Activated T-cell treated with anti-CD3 and anti-CD28 coated beads for 1 hour (primary cell): ENCODE data around the gene CSTA.

Experiments
- DNase-seq: peaks from one replicate; pipeline ENCODE4 v3.0.0-alpha.2; 2020; ENCODE audit warnings: low read depth

Gene CSTA, protein sequence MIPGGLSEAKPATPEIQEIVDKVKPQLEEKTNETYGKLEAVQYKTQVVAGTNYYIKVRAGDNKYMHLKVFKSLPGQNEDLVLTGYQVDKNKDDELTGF

DNA sequence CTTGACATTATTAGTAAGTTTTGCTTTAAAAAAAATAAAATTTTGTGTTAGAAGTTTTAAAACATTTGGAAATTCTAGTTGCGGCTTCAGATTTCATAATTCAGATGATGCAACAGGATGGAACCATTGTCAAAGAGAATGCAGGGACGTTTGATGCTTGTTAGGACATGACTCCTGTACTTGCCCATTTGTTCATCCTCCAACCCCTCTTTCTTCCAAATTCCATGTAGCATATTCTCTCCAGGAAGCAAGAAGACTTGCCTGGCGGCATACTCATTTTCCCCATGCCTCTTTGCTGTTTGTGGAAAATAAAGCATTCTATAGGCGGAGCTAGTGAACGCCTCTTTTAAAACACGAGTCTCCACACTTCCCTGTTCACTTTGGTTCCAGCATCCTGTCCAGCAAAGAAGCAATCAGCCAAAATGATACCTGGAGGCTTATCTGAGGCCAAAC, at the start of gene CSTA:
Gene CSTA, plus strand, starts transcription at position 378 of the 453 bp plus-strand sequence. Its CDS starts 45 bp downstream, at position 423.
- no peak for DNase-seq

DNA sequence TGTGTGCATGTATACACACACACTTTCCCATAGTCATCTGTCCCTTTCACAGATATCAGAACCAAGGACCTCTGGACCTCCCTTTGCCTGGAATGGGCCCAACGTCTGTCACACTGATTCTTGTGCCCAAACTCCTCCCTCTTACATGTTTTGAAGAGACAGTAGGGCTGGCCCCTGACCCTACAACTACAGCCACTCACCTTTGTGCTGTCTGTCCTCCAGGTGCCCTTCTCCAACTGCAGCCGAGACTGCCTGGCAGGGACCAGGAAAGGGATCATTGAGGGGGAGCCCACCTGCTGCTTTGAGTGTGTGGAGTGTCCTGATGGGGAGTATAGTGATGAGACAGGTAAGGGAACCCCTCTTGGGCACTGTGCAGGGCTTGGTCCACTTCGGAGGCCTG, 43.2 kb upstream of the CSTA start:
- DNase-seq, result no peak

DNA sequence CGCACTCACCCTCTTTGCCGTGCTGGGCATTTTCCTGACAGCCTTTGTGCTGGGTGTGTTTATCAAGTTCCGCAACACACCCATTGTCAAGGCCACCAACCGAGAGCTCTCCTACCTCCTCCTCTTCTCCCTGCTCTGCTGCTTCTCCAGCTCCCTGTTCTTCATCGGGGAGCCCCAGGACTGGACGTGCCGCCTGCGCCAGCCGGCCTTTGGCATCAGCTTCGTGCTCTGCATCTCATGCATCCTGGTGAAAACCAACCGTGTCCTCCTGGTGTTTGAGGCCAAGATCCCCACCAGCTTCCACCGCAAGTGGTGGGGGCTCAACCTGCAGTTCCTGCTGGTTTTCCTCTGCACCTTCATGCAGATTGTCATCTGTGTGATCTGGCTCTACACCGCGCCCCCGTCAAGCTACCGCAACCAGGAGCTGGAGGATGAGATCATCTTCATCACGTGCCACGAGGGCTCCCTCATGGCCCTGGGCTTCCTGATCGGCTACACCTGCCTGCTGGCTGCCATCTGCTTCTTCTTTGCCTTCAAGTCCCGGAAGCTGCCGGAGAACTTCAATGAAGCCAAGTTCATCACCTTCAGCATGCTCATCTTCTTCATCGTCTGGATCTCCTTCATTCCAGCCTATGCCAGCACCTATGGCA, 41.1 kb upstream of the CSTA start:
- no peak for DNase-seq

GRCh38 chr3:122284486-122284885, 40.6 kb upstream of the CSTA start:
- no peak for DNase-seq

GRCh38 chr3:122294359-122294758, 30.7 kb upstream of the CSTA start:
- DNase-seq, result no peak

- DNase-seq, result no peak
Measured at GRCh38 chr3:122295266-122296062, 29.6 kb upstream of the CSTA start.

DNA sequence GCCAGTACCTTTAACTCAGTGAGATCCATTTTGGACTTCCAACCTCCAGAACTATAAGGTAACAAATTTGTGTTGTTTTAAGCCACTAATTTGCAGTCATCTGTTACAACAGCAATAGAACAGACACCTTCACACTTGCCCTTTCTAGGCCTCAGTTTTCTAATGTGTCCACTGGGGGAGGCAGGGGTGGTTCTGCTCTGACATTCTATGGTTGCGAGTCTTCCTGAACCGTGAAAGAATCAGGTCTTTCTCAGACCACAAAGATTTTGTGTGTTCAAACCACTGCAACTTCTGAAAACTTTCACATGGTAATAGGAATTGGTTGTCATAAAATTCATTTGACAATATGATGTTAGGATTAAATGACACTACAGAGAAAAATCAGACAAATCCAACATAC, 26.8 kb upstream of the CSTA start:
- DNase-seq, result no peak

DNA sequence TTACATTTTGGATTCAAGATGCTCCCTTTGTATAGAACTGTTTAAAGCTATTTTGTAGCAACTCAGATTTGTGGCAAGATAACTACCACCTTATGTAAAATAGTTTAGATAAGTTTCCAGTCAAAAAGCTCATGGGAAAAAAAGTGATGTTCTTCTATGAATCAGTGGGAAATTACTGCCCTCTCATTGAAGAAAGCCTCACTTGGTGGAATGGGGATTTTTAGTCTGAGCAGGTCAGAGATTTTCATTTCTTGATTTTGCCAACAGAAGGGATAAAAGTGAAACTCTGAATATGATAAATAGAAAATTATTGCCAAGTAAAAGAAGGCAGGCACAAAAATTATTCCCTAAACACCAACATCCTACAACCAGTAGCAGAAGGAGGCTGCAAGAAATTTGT, 25.8 kb upstream of the CSTA start:
- no peak for DNase-seq

GRCh38 chr3:122299872-122300460, 25.1 kb upstream of the CSTA start:
- no peak for DNase-seq

- DNase-seq, result no peak
Measured at GRCh38 chr3:122301063-122301462, 24.0 kb upstream of the CSTA start.

GRCh38 chr3:122305818-122306621, 19.0 kb upstream of the CSTA start:
- no peak for DNase-seq

DNA sequence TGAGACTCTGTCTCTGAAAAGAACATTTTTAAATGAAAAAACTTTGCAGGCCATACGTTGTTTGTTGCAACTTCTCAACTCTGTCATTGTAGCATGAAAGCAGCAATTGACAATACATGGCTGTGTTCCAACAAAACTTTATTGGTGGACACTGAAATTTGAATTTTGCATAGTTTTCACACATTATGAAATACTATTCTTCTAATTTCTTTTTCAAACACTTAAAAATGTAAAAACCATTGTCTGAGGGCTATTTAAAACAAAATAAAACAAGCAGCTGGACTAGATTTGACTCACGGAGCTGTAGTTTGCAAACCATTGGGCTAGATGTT, 18.5 kb upstream of the CSTA start:
- DNase-seq, result no peak

DNA sequence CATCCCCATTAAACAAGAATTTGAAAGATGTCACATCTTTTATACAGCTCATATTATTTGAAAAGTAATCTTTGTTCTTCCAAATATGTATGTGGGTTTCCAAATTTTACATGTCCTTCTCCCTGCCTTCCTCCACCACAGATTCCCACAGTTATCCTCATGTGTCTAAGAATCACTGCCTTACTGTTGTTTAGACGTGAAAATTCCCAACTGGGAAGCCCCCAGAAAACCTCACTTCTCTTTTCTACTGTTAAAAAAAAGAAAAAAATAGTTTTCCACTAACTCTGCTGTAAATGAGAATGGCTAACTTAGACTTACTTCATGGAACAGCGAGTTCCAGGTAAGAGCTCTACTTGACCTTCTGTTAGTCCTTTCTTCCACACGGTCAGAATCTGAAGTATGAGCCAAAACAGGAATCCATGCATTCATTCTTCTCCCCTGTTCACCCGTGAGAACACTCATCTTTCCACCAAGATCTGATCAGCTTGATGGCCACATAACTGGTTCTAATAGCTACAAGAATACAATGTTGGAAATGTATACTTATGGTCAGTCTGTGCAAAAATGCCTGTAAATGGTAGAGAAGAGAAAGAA, 17.9 kb upstream of the CSTA start:
- no peak for DNase-seq

GRCh38 chr3:122307976-122308375, 17.1 kb upstream of the CSTA start:
- DNase-seq, result no peak

- no peak for DNase-seq
Measured at GRCh38 chr3:122310361-122310760, 14.7 kb upstream of the CSTA start.

DNA sequence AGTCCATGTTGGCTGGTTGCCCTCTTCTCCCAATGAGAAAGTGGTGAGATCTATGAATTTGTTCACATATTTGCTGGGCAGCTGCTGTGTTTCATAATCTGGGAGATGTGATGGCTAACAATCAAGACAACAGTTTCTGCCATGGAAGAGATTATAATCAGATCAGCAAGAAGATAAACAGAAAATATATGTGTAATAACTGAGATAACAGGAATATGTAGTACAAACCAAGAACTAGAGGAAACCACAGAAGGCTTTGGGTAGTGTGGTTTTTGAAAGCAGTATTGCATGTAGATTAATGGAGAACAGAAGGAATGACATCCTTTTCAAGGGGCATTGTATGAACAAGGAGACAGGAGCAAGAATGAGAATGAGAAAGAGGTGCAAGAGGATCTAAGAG, 12.2 kb upstream of the CSTA start:
- no peak for DNase-seq

- DNase-seq, result no peak
Measured at GRCh38 chr3:122313281-122313680, 11.8 kb upstream of the CSTA start.

- no peak for DNase-seq
Measured at GRCh38 chr3:122314228-122314876, 10.7 kb upstream of the CSTA start.

GRCh38 chr3:122315619-122316018, 9.4 kb upstream of the CSTA start:
- DNase-seq, result no peak

- DNase-seq, result no peak
Measured at GRCh38 chr3:122316368-122316767, 8.7 kb upstream of the CSTA start.

GRCh38 chr3:122318620-122319019, 6.4 kb upstream of the CSTA start:
- DNase-seq, result no peak
